ENCODE measurements around the gene LMO3. TPM values are rescaled to one million over a fixed set of nuclear protein-coding genes. Genes with fewer than 3 reads are reported as not detected.

The LMO3 gene
- total RNA-seq, 2 donors from 2014 or later, result 3.7 to 9.6 TPM

DNA sequence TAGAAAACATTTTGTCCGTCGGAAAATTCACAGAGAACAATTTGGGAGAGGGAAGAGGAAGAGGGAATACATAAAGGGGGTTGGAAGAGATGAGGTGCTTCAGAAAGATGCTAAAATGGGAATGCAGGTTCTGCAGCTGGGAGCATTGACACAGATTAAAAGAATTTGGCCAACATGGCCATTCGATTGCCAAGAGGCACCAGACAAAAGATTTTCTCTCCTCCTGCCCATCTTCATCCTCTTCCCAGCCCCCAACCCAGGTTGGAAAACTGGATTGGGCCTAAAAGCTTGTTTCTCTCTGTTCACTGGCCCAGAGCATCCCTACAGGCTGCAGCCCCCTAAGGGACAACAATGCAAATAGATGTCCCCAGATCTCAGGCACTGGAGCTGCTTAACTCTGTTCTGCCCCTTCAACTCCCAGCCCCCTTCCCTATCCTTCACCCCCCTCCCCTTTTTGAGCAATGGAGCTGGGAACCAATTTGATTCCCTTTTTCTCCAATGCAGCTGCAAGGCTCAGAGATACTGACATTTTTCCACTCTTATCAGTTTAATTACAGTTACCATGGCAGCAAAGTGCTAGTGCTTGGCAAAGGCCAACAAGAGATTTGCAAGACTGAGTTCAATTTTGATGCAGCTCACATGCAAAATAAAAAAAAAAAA, 1.9 kb downstream of the LMO3 start:
- Histone ChIP-seq H3K4me1 (replicated peaks) (no peaks in the 10 kb centered on the region), H3K27me3 (replicated peaks; ENCODE audit: insufficient read depth) (no peaks in the 10 kb centered on the region), H3K27ac (no peak overlapping the region), H3K4me3 (peak overlapping the region in 1 of 2 donors; percentile 1), H3K36me3 (no peaks in the 10 kb centered on the region), H3K9me3 (no peaks in the 10 kb centered on the region)
- no peak for DNase-seq (ENCODE audit: low spot score)
- WGBS, result 81% methylated on average over 3 of the region's 3 CpGs
- intact Hi-C loops (cut with DNase I), result no loop called here
- TF ChIP-seq, protein P1, sequence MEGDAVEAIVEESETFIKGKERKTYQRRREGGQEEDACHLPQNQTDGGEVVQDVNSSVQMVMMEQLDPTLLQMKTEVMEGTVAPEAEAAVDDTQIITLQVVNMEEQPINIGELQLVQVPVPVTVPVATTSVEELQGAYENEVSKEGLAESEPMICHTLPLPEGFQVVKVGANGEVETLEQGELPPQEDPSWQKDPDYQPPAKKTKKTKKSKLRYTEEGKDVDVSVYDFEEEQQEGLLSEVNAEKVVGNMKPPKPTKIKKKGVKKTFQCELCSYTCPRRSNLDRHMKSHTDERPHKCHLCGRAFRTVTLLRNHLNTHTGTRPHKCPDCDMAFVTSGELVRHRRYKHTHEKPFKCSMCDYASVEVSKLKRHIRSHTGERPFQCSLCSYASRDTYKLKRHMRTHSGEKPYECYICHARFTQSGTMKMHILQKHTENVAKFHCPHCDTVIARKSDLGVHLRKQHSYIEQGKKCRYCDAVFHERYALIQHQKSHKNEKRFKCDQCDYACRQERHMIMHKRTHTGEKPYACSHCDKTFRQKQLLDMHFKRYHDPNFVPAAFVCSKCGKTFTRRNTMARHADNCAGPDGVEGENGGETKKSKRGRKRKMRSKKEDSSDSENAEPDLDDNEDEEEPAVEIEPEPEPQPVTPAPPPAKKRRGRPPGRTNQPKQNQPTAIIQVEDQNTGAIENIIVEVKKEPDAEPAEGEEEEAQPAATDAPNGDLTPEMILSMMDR (IDR thresholded peaks at IDR 0.05), result no peak
- TF ChIP-seq POLR2A (IDR thresholded peaks at IDR 0.05) (no peak), POLR2AphosphoS5 (IDR thresholded peaks at IDR 0.05) (no peak)

DNA sequence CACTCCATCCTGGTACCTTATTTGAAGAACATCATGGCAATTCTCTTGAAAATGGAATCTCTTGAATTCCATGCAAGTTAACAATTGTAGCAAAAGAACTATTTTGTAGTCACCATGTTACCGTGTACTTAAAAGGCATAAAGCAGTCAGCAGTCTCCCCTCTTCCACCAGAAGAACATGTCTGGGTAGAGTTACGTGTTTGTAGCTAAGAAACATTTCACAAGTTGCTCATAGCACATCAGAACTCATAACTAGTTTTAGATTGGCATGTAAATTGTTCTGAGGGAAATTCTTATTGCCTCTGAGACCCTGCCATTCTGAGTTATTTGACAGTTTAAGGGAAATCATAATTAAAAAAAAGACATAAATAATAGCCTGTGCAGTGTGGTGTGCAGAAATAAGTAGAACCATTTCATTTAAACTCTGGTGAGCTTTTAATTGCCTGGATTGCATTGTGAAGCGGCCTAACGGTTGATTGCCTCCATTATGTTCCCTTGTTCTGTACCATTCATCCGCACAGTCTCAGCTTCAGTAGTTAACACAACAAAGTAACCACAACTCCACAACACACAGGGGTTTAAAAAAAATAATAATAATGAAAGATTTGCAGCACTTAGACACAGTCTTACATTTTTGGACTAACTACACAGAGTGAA, 2.6 kb downstream of the LMO3 start:
- Histone ChIP-seq H3K27me3 (replicated peaks; ENCODE audit: insufficient read depth) (no peaks in the 10 kb centered on the region), H3K27ac (no peak overlapping the region), H3K9me3 (no peaks in the 10 kb centered on the region), H3K4me3 (no peak overlapping the region), H3K4me1 (replicated peaks) (no peaks in the 10 kb centered on the region), H3K36me3 (no peaks in the 10 kb centered on the region)
- TF ChIP-seq POLR2A (IDR thresholded peaks at IDR 0.05) (no peak), POLR2AphosphoS5 (IDR thresholded peaks at IDR 0.05) (no peak)
- TF ChIP-seq, protein P1 (IDR thresholded peaks at IDR 0.05), result no peak
- no peak for DNase-seq (ENCODE audit: low spot score)
- intact Hi-C loops (cut with DNase I), result no loop called here
- 89% methylated on average over 5 of the region's 5 CpGs for WGBS

DNA sequence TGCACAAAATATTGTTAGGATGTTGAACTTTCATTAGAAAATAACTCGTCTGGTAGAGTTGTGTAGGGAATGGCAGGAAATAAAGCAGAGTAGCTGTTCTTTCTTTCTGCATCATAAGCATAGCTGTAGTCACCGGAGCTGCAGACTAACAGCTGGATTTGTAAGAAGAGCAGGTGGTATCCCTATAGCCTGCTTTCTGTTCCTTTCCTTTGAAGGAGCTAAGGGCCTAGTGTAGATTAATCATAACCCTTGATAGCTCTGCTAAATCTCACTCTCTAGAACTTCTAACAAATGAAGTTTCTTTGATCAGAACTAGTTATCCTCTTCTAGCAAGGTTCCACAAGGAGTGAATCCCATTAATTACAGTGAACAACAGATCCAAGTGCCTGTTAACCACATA, 3.5 kb downstream of the LMO3 start:
- H3K9me3 ChIP-seq, result no peaks in the 10 kb centered on the region
- 84% methylated on average over 2 of the region's 2 CpGs for WGBS
- no peaks in the 10 kb centered on the region for H3K36me3 ChIP-seq
- TF ChIP-seq POLR2A (IDR thresholded peaks at IDR 0.05) (no peak), POLR2AphosphoS5 (IDR thresholded peaks at IDR 0.05) (no peak)
- TF ChIP-seq, protein P1 (IDR thresholded peaks at IDR 0.05), result no peak
- H3K4me1 ChIP-seq (replicated peaks), result no peaks in the 10 kb centered on the region
- H3K27ac ChIP-seq, result no peak overlapping the region
- H3K27me3 ChIP-seq (replicated peaks; ENCODE audit: insufficient read depth), result no peaks in the 10 kb centered on the region
- no peak for DNase-seq (ENCODE audit: low spot score)
- no peak overlapping the region for H3K4me3 ChIP-seq
- intact Hi-C loops (cut with DNase I), result no loop called here

DNA sequence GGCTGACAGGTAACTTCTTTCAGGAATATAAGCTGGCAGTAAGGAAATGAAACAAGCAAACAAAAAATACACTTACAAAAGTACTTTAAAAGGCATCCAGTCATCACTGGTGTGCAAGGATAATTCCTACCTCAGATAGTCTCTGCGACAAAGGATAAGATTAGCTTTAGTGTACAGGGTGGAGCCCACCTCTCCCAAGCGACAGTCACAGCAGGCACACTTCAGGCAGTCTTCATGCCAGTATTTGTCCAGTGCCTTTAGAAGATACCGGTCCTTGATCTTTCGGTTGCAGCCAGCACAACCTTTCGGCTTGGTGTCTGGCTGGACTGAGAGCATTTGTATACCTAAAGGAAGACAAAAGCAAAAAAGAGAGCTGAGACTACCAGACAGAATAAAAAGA, 5.4 kb downstream of the LMO3 start:
- intact Hi-C loops (cut with DNase I), result no loop called here

More for the DNA sequence above, 5.4 kb downstream of the LMO3 start:
- Histone ChIP-seq H3K9me3 (no peaks in the 10 kb centered on the region), H3K27ac (no peak overlapping the region), H3K36me3 (no peaks in the 10 kb centered on the region), H3K4me1 (replicated peaks) (no peaks in the 10 kb centered on the region), H3K4me3 (no peak overlapping the region), H3K27me3 (replicated peaks; ENCODE audit: insufficient read depth) (no peaks in the 10 kb centered on the region)
- WGBS, result 84% methylated on average over 5 of the region's 5 CpGs
- DNase-seq (ENCODE audit: low spot score), result no peak
- TF ChIP-seq POLR2A (IDR thresholded peaks at IDR 0.05) (no peak), POLR2AphosphoS5 (IDR thresholded peaks at IDR 0.05) (no peak)
- TF ChIP-seq, protein P1 (IDR thresholded peaks at IDR 0.05), result no peak

Data from prostate gland (tissue), 2 donors.